ENCODE measurements around the gene CORO6. TPM values are rescaled to one million over a fixed set of nuclear protein-coding genes. Genes with fewer than 3 reads are reported as not detected.

CORO6 gene
- total and polyA plus RNA-seq, 2 donors from 2014 or later: 2.1 to 5.9 TPM

- no peak for TF ChIP-seq CTCF (IDR thresholded peaks at IDR 0.05; ENCODE audit: borderline replicate concordance, extremely low read depth, insufficient read depth)
- peaks cover 22% of the 10 kb centered on the region for H3K27me3 ChIP-seq (ENCODE audit: control insufficient read depth, insufficient read depth, low read length)
- FAIRE-seq (no peak), DNase-seq (peak in 1 of 5 donors; percentile 70)
- intact Hi-C loops (cut with DNase I): no loop called here
- H3K9me3 ChIP-seq (ENCODE audit: control insufficient read depth in 2 of 3, insufficient read depth in 1 of 3, low read length in 3 of 3): no peaks in the 10 kb centered on the region
- H3K4me1 ChIP-seq (ENCODE audit: control insufficient read depth in 2 of 3, insufficient read depth in 2 of 3, low read depth in 1 of 3, low read length in 3 of 3): peaks cover 0 to 33% (median 17%) of the 10 kb centered on the region in 3 donors
- no peak overlapping the region for H3K4me3 ChIP-seq (ENCODE audit: low read length in 3 of 3)
- no peaks in the 10 kb centered on the region for H3K36me3 ChIP-seq (ENCODE audit: control insufficient read depth in 2 of 3, insufficient read depth in 3 of 3, low read length in 3 of 3)
- H3K9ac ChIP-seq (ENCODE audit: low read length in 3 of 3): no peak overlapping the region
- no peak overlapping the region for H3K27ac ChIP-seq (ENCODE audit: low read depth in 2 of 2, low read length in 2 of 2)
These were observed 8.2 kb downstream of the CORO6 start for GRCh38 chr17:29614349-29615047.

GRCh38 chr17:29613856-29614255, 8.9 kb downstream of the CORO6 start:
- H3K4me3 ChIP-seq (ENCODE audit: low read length in 3 of 3): peak overlapping the region in 1 of 3 donors; percentile 39

DNA sequence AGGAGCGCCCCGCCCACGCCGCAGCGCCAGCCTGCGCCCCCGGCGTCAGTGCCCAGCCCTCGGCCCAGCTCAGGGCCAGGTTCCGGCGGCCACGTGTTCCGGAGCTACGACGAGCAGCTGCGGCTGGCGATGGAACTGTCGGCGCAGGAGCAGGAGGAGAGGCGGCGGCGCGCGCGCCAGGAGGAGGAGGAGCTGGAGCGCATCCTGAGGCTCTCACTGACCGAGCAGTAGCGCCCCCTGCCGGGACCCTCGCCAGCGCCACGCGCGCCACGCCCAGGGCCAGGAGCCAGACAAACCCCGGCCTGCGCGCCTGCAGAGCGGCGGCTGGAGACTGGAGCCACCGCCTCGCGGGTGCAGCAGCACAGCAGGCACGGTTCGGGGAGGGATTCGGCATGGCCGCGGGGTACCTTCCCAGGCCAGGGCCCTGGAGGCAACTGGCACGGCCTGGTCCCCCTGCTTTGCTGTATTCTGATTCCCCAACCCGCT, 9.3 kb downstream of the CORO6 start:
- FAIRE-seq: no peak
- Histone ChIP-seq H3K9me3 (ENCODE audit: control insufficient read depth in 2 of 3, insufficient read depth in 1 of 3, low read length in 3 of 3) (no peaks in the 10 kb centered on the region), H3K4me3 (ENCODE audit: low read length in 3 of 3) (peak overlapping the region in 1 of 3 donors; percentile 39), H3K36me3 (ENCODE audit: control insufficient read depth in 2 of 3, insufficient read depth in 3 of 3, low read length in 3 of 3) (no peaks in the 10 kb centered on the region), H3K27me3 (ENCODE audit: control insufficient read depth, insufficient read depth, low read length) (peaks cover 18% of the 10 kb centered on the region), H3K9ac (ENCODE audit: low read length in 3 of 3) (no peak overlapping the region), H3K27ac (ENCODE audit: low read depth in 2 of 2, low read length in 2 of 2) (no peak overlapping the region), H3K4me1 (ENCODE audit: control insufficient read depth in 2 of 3, insufficient read depth in 2 of 3, low read depth in 1 of 3, low read length in 3 of 3) (peaks cover 0 to 33% (median 17%) of the 10 kb centered on the region in 3 donors)
- peak; percentile 96 to 97 (median 96) for DNase-seq
- intact Hi-C loops (cut with DNase I): no loop called here
- TF ChIP-seq CTCF (IDR thresholded peaks at IDR 0.05; ENCODE audit: borderline replicate concordance, extremely low read depth, insufficient read depth): peak; percentile 88

More at GRCh38 chr17:29613856-29614255, 8.9 kb downstream of the CORO6 start:
- peaks cover 0 to 33% (median 17%) of the 10 kb centered on the region in 3 donors for H3K4me1 ChIP-seq (ENCODE audit: control insufficient read depth in 2 of 3, insufficient read depth in 2 of 3, low read depth in 1 of 3, low read length in 3 of 3)
- intact Hi-C loops (cut with DNase I): no loop called here
- no peak overlapping the region for H3K27ac ChIP-seq (ENCODE audit: low read depth in 2 of 2, low read length in 2 of 2)
- H3K36me3 ChIP-seq (ENCODE audit: control insufficient read depth in 2 of 3, insufficient read depth in 3 of 3, low read length in 3 of 3): no peaks in the 10 kb centered on the region
- H3K9me3 ChIP-seq (ENCODE audit: control insufficient read depth in 2 of 3, insufficient read depth in 1 of 3, low read length in 3 of 3): no peaks in the 10 kb centered on the region
- FAIRE-seq (no peak), DNase-seq (peak in 2 of 5 donors; percentile 15 to 84)
- TF ChIP-seq CTCF (IDR thresholded peaks at IDR 0.05; ENCODE audit: borderline replicate concordance, extremely low read depth, insufficient read depth): no peak
- no peak overlapping the region for H3K9ac ChIP-seq (ENCODE audit: low read length in 3 of 3)
- H3K27me3 ChIP-seq (ENCODE audit: control insufficient read depth, insufficient read depth, low read length): peaks cover 22% of the 10 kb centered on the region

All from kidney (tissue), 14 donors.